Fibroblast of the aortic adventitia (primary cell): ENCODE results near the gene SNTB2. TPM values are rescaled to one million over a fixed set of nuclear protein-coding genes. Genes with fewer than 3 reads are reported as not detected.

ENCODE experiments used
- DNase-seq: peaks from one replicate; pipeline ENCODE4 v3.0.0-alpha.2; 2010; ENCODE audit warnings: low read depth
- H3K4me3 ChIP-seq: 2 replicates; pipeline ENCODE4 v1.5.1; 2011; ENCODE audit warnings: low read depth, mild to moderate bottlenecking, control low read depth, low read length, moderate library complexity
- total RNA-seq: library from RNA; depleted of rRNA; stranded (reverse); fragments of >200 nt; gene quantifications from 2 replicates; pipeline ENCODE4 v1.2.3, GENCODE V29; 2012; ENCODE audit warnings: low replicate concordance
- TF ChIP-seq, protein P1 (sequence below): IDR thresholded peaks from 2 replicates; pipeline ENCODE4 v1.5.1; 2011; ENCODE audit warnings: mild to moderate bottlenecking, low read length, control low read depth, inconsistent platforms; ENCODE audit not compliant: insufficient read depth

SNTB2 gene
- total RNA-seq, 1 donor, result 40.6 TPM

DNA sequence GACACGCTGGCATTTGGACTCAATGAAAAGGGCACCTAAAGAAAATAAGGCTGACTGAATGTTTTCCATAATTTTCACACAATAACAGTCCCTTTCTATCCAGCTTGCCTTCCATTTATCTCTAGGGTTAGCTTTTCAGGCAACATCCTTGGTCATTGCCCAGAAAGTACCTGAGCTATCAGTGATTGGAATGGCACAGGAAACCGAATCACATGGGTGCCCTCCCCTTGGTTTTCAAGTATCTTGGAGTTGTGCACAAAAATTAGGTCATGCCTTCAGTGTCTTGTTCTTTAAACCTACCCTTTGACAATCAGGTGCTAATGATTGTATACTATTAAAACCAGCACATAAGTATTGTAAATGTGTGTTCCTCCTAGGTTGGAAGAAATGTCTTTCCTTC is 120.9 kb downstream of the SNTB2 start:
- TF ChIP-seq, protein P1, sequence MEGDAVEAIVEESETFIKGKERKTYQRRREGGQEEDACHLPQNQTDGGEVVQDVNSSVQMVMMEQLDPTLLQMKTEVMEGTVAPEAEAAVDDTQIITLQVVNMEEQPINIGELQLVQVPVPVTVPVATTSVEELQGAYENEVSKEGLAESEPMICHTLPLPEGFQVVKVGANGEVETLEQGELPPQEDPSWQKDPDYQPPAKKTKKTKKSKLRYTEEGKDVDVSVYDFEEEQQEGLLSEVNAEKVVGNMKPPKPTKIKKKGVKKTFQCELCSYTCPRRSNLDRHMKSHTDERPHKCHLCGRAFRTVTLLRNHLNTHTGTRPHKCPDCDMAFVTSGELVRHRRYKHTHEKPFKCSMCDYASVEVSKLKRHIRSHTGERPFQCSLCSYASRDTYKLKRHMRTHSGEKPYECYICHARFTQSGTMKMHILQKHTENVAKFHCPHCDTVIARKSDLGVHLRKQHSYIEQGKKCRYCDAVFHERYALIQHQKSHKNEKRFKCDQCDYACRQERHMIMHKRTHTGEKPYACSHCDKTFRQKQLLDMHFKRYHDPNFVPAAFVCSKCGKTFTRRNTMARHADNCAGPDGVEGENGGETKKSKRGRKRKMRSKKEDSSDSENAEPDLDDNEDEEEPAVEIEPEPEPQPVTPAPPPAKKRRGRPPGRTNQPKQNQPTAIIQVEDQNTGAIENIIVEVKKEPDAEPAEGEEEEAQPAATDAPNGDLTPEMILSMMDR, result no peak
- no peak for DNase-seq
- no peak overlapping the region for H3K4me3 ChIP-seq

DNA sequence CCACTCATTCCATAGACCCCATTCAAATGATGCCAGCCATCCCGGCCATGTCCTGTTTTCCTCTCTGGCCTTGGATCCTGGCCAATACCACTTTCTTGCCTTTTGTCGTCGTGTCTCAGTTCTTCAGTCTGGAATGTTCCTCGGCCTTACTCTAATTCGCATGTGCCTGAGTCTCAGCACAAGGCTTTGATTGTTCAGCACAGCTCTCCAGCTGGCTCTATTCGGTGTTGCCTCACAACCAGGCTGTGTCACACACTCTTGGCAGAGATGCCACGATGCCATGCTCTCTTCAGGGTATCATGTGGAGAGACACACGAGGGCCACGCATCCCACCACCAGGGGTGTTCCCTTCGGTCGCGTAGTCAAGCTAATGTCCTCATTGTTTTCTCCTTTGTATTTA is 122.4 kb downstream of the SNTB2 start:
- DNase-seq, result no peak
- H3K4me3 ChIP-seq, result no peak overlapping the region
- TF ChIP-seq, protein P1, result no peak

DNA sequence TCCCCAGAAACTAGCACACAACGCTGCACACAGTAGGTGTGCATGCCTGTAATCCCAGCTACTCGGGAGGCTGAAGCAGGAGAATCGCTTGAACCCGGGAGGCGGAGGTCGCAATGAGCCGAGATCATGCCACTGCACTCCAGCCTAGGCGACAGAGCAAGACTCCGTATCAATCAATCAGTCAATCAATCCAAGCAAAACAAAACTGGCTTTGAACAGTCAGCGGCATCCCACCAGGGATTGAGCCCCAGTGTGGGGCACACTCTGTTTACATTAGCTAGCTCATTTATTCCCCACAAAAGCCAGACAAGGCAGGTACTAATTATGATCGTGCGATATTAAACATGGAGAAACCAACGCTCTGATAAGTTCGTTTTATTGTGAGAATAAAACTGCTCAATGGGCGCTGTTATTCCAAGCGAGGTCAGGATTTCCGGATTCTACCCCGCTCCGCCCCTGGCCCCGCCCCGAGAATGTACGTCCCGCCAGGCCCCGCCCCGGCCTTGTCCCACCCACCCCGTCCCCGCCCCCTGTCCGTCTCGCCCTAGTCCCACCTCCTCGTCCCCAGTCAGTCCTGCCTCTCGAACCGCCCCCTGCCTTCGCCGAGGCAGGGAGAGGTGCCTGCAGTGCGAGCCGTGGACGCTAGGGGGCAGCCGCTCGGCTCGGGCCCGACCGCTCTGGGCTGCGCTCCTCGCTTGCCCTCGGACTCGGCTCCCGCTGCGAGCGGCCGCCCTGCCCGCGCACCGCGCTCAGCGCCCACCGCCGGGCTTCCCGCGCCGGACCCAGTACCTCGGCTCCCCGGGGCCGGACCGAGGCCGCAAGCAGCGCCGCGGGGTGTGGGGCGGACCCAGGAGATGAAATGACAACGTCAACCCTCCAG is 123.9 kb downstream of the SNTB2 start, which contains the start of gene VPS4A:
Gene VPS4A (plus strand): TSS at position 698 of the 880 bp plus-strand sequence. CDS start 162 bp downstream, at position 860.
- DNase-seq, result peak; percentile 94
- TF ChIP-seq, protein P1, result peak; percentile 88
- H3K4me3 ChIP-seq, result peak within 1 kb of the TSS; percentile 88

DNA sequence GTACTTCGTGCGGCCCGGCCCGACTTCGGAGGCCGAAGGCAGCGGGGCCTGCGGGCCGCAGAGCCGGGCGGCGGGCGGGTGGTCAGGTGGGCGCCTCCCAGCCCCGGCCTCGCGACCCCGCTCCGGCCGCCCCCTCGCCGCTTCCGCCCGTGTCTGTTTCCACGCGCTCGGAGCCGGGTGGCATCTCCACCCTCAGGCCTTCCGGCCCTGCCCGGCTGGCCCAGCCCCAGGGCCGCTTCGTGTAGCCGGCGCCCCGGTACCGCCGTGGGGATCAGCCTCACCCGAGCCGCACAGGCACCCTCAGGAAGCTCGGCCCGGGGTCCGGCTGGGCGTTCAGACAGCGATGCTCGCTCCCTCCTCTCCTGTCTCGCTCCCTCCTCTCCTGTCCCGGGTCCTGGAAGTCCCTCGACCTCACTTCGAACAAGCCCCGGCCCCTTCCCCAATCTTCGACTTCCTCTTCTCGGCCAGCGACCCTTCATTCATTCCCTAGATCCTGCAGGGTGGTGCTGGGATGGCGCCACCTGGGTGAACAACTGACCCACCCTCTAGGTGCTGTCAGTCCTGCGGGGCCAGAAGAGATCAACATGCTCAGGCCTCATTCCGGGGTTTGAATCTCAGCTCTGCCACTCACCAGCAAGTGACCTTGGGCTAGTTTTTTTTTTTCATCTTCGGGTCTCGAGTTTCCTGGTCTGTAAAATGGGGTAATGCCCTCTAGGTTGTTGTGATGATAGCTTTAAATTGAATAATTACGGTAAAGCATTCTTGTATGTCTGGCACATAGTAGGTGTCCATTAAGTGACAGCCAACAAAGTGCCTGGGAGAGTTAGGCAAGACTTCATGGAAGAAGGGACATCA is 124.8 kb downstream of the SNTB2 start:
- peak overlapping the region; percentile 88 for H3K4me3 ChIP-seq
- TF ChIP-seq, protein P1, result no peak
- DNase-seq, result no peak

DNA sequence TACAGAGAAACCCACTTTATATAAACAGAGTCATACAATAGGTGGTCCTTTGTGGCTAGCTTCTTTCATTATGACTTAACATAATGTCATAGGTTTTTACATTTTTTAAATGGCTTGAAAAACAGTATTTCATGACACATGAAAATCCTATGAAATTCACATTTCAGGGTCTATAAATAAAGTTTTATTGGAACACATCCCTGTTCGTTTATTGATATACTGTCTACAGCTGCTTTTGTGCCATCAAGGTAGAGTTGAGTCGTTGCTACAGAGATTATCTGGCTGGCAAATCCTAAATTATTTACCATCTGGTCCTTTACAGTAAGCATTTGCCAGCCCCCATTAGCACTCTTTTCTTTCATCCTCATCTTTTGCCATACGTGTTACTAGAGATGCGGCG is 126.5 kb downstream of the SNTB2 start:
- DNase-seq, result no peak
- H3K4me3 ChIP-seq, result no peak overlapping the region
- TF ChIP-seq, protein P1, result no peak

DNA sequence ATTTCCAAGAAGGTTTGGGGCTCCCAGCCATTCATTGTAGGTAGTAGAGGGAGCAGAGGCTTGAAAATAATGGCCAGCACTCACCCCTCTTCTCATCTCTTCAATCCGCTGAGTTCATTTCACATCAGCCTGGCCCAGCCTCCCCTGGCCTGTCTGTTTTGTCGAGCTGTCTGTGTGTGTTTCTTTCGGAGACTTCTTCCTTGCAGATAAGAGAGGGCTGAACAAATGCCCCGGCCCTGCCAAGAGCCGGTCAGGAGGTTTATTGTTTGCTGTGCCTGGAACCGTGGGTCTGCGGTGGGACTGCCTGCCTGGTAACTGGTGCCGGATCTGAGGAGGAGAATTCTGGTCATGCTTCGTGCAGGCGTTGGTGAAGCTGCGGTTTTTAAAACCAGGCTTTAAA is 127.6 kb downstream of the SNTB2 start:
- TF ChIP-seq, protein P1, result no peak
- no peak overlapping the region for H3K4me3 ChIP-seq
- no peak for DNase-seq
